Measurements from ENCODE around the gene PAF1. TPM values are rescaled to one million over a fixed set of nuclear protein-coding genes. Genes with fewer than 3 reads are reported as not detected.

PAF1 gene
- total RNA-seq, 1 experiment from 2014 or later, result 901 TPM

DNA sequence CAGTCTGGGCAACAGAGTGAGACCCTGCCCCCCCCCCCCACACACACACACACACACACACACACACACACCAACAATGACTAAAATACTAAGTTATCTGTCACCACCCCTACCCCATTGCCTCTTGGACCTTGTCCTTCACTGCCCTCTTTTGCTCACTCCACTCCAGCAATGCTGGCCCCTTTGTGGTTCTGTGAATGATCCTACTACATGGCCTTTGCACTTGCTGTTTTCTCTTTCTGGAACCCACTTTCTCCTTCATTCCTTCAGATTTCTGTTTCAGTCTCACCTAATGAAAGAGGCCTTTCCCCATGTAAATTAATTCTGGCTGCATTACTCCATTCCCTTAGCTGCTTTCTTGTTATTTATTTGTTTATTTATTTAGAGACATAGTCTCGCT is 51.2 kb downstream of the PAF1 start:
- Histone ChIP-seq H3K9me3 (ENCODE audit: control insufficient read depth, insufficient read depth, low read depth, low read length) (no peaks in the 10 kb centered on the region), H3K4me1 (ENCODE audit: control insufficient read depth, insufficient read depth, low read length) (peaks cover 23% of the 10 kb centered on the region), H3K4me3 (ENCODE audit: low read depth in 2 of 2, low read length in 2 of 2) (no peak overlapping the region), H3K27ac (ENCODE audit: low read length) (no peak overlapping the region), H3K36me3 (ENCODE audit: control insufficient read depth, insufficient read depth, low read length) (0 out of 2 replicates have a peak, but pooled peaks cover 3% of the 10 kb centered on the region), H3K27me3 (ENCODE audit: control insufficient read depth, insufficient read depth, low read length) (no peaks in the 10 kb centered on the region)
- BruUV-seq (replicated peaks), result no TSS peak
- in situ Hi-C loops (cut with HindIII; ENCODE audit: low pct_unique_long_range_greater_than_20kb, low sequenced_read_pairs) (loop anchor here (5.0 to 10.0 kb wide), 2 partner anchors 45 to 122 kb away; partner anchors contain the start of gene IFNL1), intact Hi-C loops (cut with micrococcal nuclease; ENCODE audit: unreplicated experiment) (loop anchor here (10.0 kb wide), 1 partner anchor 395 kb away; no protein-coding TSS in a partner anchor)
- TF ChIP-seq, protein P1, sequence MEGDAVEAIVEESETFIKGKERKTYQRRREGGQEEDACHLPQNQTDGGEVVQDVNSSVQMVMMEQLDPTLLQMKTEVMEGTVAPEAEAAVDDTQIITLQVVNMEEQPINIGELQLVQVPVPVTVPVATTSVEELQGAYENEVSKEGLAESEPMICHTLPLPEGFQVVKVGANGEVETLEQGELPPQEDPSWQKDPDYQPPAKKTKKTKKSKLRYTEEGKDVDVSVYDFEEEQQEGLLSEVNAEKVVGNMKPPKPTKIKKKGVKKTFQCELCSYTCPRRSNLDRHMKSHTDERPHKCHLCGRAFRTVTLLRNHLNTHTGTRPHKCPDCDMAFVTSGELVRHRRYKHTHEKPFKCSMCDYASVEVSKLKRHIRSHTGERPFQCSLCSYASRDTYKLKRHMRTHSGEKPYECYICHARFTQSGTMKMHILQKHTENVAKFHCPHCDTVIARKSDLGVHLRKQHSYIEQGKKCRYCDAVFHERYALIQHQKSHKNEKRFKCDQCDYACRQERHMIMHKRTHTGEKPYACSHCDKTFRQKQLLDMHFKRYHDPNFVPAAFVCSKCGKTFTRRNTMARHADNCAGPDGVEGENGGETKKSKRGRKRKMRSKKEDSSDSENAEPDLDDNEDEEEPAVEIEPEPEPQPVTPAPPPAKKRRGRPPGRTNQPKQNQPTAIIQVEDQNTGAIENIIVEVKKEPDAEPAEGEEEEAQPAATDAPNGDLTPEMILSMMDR (IDR thresholded peaks at IDR 0.05), result no peak
- TF ChIP-seq POLR2AphosphoS5 (IDR thresholded peaks at IDR 0.05; ENCODE audit: low read depth, low read length) (no peak), SIN3A (IDR thresholded peaks at IDR 0.05; ENCODE audit: borderline replicate concordance, insufficient read depth, low read depth, low read length) (no peak), TCF7L2 (IDR thresholded peaks at IDR 0.05; ENCODE audit: low read depth, low read length) (no peak)
- TF ChIP-seq, protein P2, sequence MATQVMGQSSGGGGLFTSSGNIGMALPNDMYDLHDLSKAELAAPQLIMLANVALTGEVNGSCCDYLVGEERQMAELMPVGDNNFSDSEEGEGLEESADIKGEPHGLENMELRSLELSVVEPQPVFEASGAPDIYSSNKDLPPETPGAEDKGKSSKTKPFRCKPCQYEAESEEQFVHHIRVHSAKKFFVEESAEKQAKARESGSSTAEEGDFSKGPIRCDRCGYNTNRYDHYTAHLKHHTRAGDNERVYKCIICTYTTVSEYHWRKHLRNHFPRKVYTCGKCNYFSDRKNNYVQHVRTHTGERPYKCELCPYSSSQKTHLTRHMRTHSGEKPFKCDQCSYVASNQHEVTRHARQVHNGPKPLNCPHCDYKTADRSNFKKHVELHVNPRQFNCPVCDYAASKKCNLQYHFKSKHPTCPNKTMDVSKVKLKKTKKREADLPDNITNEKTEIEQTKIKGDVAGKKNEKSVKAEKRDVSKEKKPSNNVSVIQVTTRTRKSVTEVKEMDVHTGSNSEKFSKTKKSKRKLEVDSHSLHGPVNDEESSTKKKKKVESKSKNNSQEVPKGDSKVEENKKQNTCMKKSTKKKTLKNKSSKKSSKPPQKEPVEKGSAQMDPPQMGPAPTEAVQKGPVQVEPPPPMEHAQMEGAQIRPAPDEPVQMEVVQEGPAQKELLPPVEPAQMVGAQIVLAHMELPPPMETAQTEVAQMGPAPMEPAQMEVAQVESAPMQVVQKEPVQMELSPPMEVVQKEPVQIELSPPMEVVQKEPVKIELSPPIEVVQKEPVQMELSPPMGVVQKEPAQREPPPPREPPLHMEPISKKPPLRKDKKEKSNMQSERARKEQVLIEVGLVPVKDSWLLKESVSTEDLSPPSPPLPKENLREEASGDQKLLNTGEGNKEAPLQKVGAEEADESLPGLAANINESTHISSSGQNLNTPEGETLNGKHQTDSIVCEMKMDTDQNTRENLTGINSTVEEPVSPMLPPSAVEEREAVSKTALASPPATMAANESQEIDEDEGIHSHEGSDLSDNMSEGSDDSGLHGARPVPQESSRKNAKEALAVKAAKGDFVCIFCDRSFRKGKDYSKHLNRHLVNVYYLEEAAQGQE (IDR thresholded peaks at IDR 0.05; ENCODE audit: insufficient read depth in 1 of 2, low read depth in 2 of 2, low read length in 1 of 2), result no peak
- DNase-seq (ENCODE audit: low read depth, low spot score) (no peak), ATAC-seq (no peak)
- POLR2A ChIA-PET, result interaction anchor here (0.7 kb wide), 2 partner anchors 66 to 91 kb away, joined by 4 read pairs; no protein-coding TSS in a partner anchor
- CTCF ChIA-PET, result interaction anchor here (0.9 to 1.6 kb wide), 3 partner anchors 10 to 26 kb away, joined by 3 to 12 read pairs (median 12); no protein-coding TSS in a partner anchor

DNA sequence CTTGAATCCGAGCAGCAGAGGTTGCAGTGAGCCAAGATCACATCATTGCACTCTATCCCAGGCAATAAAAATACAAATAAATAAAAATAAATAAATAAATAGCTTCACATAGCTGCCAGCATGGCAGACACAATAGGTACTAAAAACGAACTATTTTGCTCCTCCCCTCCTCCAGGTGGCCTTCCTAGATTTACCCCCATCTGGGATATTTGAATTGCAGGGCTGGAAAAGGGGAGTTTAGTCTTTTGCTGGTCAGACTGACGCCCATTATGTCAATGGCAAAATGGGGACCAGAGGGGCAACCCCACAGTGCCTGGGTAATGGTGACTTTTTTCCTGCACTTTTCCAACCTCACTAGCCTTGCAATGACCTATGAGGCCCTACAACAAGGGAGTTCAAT is 54.4 kb downstream of the PAF1 start:
- DNase-seq (ENCODE audit: low read depth, low spot score) (no peak), ATAC-seq (no peak)
- CTCF ChIA-PET, result interaction anchor here (0.5 to 1.1 kb wide), 4 partner anchors 10 to 119 kb away, joined by 3 to 6 read pairs (median 4); partner anchors contain the start of gene PLEKHG2
- Histone ChIP-seq H3K4me1 (ENCODE audit: control insufficient read depth, insufficient read depth, low read length) (peaks cover 6% of the 10 kb centered on the region), H3K9me3 (ENCODE audit: control insufficient read depth, insufficient read depth, low read depth, low read length) (no peaks in the 10 kb centered on the region), H3K36me3 (ENCODE audit: control insufficient read depth, insufficient read depth, low read length) (no peaks in the 10 kb centered on the region), H3K27ac (ENCODE audit: low read length) (no peak overlapping the region), H3K4me3 (ENCODE audit: low read depth in 2 of 2, low read length in 2 of 2) (no peak overlapping the region), H3K27me3 (ENCODE audit: control insufficient read depth, insufficient read depth, low read length) (no peaks in the 10 kb centered on the region)
- intact Hi-C loops (cut with micrococcal nuclease; ENCODE audit: unreplicated experiment), result loop anchor here (10.0 kb wide), 1 partner anchor 392 kb away; no protein-coding TSS in a partner anchor
- TF ChIP-seq TCF7L2 (IDR thresholded peaks at IDR 0.05; ENCODE audit: low read depth, low read length), result no peak
- TF ChIP-seq POLR2AphosphoS5 (IDR thresholded peaks at IDR 0.05; ENCODE audit: low read depth, low read length), result no peak
- TF ChIP-seq SIN3A (IDR thresholded peaks at IDR 0.05; ENCODE audit: borderline replicate concordance, insufficient read depth, low read depth, low read length), result no peak
- TF ChIP-seq, protein P1 (IDR thresholded peaks at IDR 0.05), result no peak
- TF ChIP-seq, protein P2 (IDR thresholded peaks at IDR 0.05; ENCODE audit: insufficient read depth in 1 of 2, low read depth in 2 of 2, low read length in 1 of 2), result no peak
- POLR2A ChIA-PET, result interaction anchor here (0.6 to 0.7 kb wide), 4 partner anchors 45 to 450 kb away, joined by 3 to 5 read pairs (median 4); no protein-coding TSS in a partner anchor
- in situ Hi-C loops (cut with HindIII; ENCODE audit: low pct_unique_long_range_greater_than_20kb, low sequenced_read_pairs), result no loop called here
- no TSS peak for BruUV-seq (replicated peaks)
